Measurements from ENCODE around the gene HOXD11. TPM values are rescaled to one million over a fixed set of nuclear protein-coding genes. Genes with fewer than 3 reads are reported as not detected.

The HOXD11 gene
- total RNA-seq, 1 donor: not detected

GRCh38 chr2:176105730-176106580 lies 1.1 kb upstream of the HOXD11 start:
- Histone ChIP-seq H3K36me3 (ENCODE audit: insufficient read depth, low read length) (no peaks in the 10 kb centered on the region), H3K27ac (ENCODE audit: low read depth, low read length) (no peak overlapping the region), H3K4me1 (ENCODE audit: insufficient read depth, low read length) (peaks cover 3% of the 10 kb centered on the region), H3K27me3 (ENCODE audit: insufficient read depth, low read length) (peaks cover 91% of the 10 kb centered on the region), H4K20me1 (ENCODE audit: insufficient read depth, low read length) (peaks cover under 1% of the 10 kb centered on the region), H3K4me3 (ENCODE audit: insufficient read depth, low read length) (no peak overlapping the region), H3K9me3 (ENCODE audit: low read depth, low read length) (no peaks in the 10 kb centered on the region), H3K79me2 (ENCODE audit: insufficient read depth, low read length) (no peaks in the 10 kb centered on the region), H2AFZ (ENCODE audit: low read length) (no peak overlapping the region), H3K4me2 (ENCODE audit: insufficient read depth, low read length) (no peak overlapping the region)
- no peak for DNase-seq (ENCODE audit: insufficient read length, low spot score, missing footprints)
- TF ChIP-seq CTCF (IDR thresholded peaks at IDR 0.05; ENCODE audit: extremely low read depth, low read depth, low read length): no peak

GRCh38 chr2:176107731-176108181 lies 676 bp downstream of the HOXD11 start:
- H3K4me1 ChIP-seq (ENCODE audit: insufficient read depth, low read length): peaks cover 3% of the 10 kb centered on the region
- H3K27ac ChIP-seq (ENCODE audit: low read depth, low read length): no peak overlapping the region
- H3K4me2 ChIP-seq (ENCODE audit: insufficient read depth, low read length): no peak overlapping the region
- H3K27me3 ChIP-seq (ENCODE audit: insufficient read depth, low read length): peaks cover 91% of the 10 kb centered on the region
- no peaks in the 10 kb centered on the region for H3K9me3 ChIP-seq (ENCODE audit: low read depth, low read length)
- H4K20me1 ChIP-seq (ENCODE audit: insufficient read depth, low read length): no peaks in the 10 kb centered on the region
- no peak for TF ChIP-seq CTCF (IDR thresholded peaks at IDR 0.05; ENCODE audit: extremely low read depth, low read depth, low read length)
- H3K4me3 ChIP-seq (ENCODE audit: insufficient read depth, low read length): no peak overlapping the region
- H3K79me2 ChIP-seq (ENCODE audit: insufficient read depth, low read length): no peaks in the 10 kb centered on the region
- DNase-seq (ENCODE audit: insufficient read length, low spot score, missing footprints): no peak
- H2AFZ ChIP-seq (ENCODE audit: low read length): no peak overlapping the region
- no peaks in the 10 kb centered on the region for H3K36me3 ChIP-seq (ENCODE audit: insufficient read depth, low read length)

GRCh38 chr2:176109192-176109901 lies 2.3 kb downstream of the HOXD11 start:
- no peak overlapping the region for H3K4me3 ChIP-seq (ENCODE audit: insufficient read depth, low read length)
- peaks cover 91% of the 10 kb centered on the region for H3K27me3 ChIP-seq (ENCODE audit: insufficient read depth, low read length)
- H3K4me2 ChIP-seq (ENCODE audit: insufficient read depth, low read length): no peak overlapping the region

More at GRCh38 chr2:176109192-176109901, 2.3 kb downstream of the HOXD11 start:
- H3K9me3 ChIP-seq (ENCODE audit: low read depth, low read length): no peaks in the 10 kb centered on the region
- no peaks in the 10 kb centered on the region for H4K20me1 ChIP-seq (ENCODE audit: insufficient read depth, low read length)
- H2AFZ ChIP-seq (ENCODE audit: low read length): no peak overlapping the region
- no peak overlapping the region for H3K27ac ChIP-seq (ENCODE audit: low read depth, low read length)
- no peak for TF ChIP-seq CTCF (IDR thresholded peaks at IDR 0.05; ENCODE audit: extremely low read depth, low read depth, low read length)
- no peaks in the 10 kb centered on the region for H3K79me2 ChIP-seq (ENCODE audit: insufficient read depth, low read length)
- no peaks in the 10 kb centered on the region for H3K4me1 ChIP-seq (ENCODE audit: insufficient read depth, low read length)
- peak; percentile 80 for DNase-seq (ENCODE audit: insufficient read length, low spot score, missing footprints)
- no peaks in the 10 kb centered on the region for H3K36me3 ChIP-seq (ENCODE audit: insufficient read depth, low read length)
